ENCODE data around the gene SLC22A23.

SLC22A23 gene

DNA sequence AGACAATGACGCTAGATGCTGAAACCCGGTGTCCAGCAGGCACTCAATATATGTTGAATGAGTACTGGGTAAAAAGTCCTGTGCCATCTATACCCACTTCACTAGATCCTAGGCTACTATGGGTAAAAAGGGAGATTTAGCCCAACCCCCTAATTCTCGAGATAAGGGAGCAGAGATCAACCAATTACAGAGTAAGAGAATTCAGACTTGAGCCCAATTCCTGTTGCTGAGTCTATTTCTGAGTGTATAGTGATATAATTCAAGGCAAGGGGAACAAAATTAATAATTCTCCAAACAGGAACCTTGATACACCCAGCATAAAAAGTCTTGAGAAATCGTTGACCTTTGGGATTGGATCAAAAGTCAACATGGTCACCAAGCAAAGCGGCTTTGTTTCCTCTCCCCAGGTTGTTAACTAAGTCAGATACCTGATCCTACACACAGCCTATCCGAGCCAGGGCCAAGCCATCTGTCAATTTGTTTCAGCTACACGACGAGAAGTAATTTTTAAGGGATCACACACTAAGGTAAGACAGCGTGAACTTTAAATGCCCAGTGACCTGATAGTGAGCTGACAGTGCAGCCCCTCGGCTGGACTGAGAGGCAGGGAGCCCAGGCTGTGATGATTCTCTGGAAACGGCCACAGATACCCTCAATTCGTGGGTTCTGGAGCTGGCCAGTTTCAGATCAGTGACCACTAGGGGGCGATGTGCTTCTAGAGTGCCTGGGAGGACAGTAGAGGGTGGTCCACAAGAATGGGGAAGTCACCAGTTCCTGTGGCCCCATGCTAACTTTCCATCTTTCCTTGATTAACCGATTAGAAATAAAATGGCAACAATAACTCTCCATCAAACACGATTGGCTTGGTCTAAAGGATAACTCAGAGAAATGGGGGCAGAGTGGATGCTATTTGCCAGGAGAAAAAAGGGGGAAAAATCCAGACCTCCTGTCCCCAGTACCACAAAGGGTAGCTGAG, 46.2 kb downstream of the SLC22A23 start:
- no peak overlapping the region for H3K27ac ChIP-seq
- TF ChIP-seq, protein P1, sequence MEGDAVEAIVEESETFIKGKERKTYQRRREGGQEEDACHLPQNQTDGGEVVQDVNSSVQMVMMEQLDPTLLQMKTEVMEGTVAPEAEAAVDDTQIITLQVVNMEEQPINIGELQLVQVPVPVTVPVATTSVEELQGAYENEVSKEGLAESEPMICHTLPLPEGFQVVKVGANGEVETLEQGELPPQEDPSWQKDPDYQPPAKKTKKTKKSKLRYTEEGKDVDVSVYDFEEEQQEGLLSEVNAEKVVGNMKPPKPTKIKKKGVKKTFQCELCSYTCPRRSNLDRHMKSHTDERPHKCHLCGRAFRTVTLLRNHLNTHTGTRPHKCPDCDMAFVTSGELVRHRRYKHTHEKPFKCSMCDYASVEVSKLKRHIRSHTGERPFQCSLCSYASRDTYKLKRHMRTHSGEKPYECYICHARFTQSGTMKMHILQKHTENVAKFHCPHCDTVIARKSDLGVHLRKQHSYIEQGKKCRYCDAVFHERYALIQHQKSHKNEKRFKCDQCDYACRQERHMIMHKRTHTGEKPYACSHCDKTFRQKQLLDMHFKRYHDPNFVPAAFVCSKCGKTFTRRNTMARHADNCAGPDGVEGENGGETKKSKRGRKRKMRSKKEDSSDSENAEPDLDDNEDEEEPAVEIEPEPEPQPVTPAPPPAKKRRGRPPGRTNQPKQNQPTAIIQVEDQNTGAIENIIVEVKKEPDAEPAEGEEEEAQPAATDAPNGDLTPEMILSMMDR (conservative IDR thresholded peaks at IDR 0.05): peak; percentile 44; the same call in 1 of the 2 replicates

DNA sequence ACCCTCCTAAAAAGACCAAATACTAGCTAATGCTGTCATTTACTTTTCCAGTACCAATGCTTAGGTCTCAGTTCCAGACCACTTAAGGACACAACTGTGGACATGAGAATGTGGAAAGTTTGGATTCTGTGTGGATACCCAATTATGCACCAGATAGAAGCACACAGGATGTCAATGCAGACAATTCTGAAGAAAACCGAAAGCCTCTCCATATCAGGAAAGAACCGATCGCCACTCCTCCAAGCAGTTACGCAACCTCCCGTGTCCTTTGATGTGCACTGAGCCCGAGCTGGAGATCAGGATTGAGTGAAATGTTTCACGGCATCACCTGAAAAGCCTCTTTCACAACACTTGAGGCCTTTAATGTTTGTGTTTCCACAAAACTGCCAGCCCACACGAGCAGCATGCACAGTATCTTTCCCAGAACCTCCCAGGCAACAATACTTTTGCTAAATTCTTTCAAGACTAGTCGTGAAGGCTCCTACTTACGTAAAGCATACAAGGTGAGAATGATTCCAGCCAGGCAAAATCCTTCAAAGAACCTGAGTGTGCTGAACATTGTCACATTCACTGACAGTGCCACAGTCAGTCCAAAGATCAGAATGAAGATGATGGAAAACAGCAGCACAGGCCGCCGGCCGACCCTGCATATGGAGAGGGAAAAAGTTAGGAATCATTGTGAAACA, 47.0 kb downstream of the SLC22A23 start:
- TF ChIP-seq, protein P1 (conservative IDR thresholded peaks at IDR 0.05): no peak
- H3K27ac ChIP-seq: no peak overlapping the region

DNA sequence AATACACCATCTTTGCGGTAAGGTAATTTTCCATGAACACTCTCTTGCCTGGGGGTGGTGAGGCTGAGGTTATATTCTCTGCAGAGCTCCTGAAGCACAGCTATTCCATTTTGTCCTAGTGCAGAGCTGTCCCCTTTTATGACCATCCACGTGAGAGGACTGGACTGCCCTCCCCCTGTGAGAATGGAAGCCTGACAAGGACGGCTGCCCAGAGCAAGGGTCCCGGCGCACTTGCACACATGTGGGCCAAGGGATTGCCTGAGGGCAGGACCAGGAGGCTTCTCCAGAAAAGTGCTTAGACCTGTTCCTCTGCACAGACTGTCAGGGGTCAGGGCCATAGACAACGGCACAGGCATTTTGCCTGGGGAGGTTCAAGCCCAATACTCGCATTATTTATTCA, 48.2 kb downstream of the SLC22A23 start:
- peak overlapping the region; percentile 98; the same call in 1 of the 2 replicates for H3K27ac ChIP-seq
- TF ChIP-seq, protein P1 (conservative IDR thresholded peaks at IDR 0.05): no peak

DNA sequence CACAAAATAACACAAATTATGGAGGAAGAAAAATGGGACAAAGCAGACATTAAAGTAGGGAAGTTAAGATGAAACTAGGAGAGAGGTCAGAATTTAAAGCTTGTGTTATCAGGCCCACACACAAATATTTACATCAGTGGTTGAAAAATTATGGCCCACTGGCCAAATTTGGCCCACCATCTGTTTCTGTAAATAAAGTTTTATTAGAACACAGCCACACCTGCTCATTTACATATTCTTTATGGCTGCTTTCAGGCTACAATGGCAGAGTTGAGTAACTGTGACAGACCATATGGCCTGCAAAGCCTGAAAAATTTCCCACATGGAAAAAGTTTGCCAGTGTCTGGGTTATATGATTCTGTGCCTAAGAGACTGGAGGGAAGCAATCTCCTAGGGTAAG, 49.0 kb downstream of the SLC22A23 start:
- H3K27ac ChIP-seq: peak overlapping the region; percentile 98; the same call in 1 of the 2 replicates
- TF ChIP-seq, protein P1 (conservative IDR thresholded peaks at IDR 0.05): no peak

DNA sequence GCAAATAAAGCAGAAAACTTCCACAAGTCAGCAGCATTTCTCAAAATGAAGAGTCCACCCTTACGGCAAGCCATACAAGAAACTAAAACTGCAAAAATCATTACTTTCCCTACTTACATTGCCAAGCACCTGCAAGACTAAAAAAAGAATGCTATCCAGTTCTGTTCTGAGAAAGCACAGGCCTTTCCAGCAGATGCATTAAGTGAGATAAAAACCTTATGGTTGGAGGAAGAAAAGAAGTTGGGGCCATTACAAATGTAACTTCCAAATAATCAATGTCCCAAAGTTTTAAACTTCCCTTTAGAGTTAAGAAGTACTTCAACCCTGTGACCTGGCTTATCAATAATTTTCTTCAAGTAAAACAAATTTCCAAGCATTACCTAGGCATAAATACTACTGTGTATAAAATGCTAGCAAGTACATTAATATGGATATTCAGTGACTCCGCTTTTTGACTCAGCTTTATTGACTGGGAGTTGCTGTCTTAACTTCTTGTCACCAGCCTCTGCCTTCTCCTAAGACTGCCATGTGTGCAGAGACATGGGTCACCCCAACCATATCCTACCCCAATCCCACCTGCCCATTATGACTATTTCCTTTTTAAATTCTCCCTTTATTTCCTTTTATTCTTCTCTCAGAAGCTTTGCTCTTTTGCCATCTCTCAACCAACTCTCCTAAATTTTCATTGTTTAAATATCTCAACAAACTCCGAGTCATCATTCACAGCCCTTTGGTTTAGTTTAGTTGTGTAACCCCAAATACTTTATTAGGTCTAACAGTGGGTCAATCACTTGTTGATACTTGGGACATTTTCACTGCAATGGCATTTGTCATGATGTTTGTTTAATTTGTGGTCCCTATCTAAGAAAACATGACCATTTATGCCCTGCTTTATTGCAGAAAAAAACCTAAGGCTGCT, 49.7 kb downstream of the SLC22A23 start:
- TF ChIP-seq, protein P1 (conservative IDR thresholded peaks at IDR 0.05): no peak
- peak overlapping the region; percentile 98 for H3K27ac ChIP-seq

DNA sequence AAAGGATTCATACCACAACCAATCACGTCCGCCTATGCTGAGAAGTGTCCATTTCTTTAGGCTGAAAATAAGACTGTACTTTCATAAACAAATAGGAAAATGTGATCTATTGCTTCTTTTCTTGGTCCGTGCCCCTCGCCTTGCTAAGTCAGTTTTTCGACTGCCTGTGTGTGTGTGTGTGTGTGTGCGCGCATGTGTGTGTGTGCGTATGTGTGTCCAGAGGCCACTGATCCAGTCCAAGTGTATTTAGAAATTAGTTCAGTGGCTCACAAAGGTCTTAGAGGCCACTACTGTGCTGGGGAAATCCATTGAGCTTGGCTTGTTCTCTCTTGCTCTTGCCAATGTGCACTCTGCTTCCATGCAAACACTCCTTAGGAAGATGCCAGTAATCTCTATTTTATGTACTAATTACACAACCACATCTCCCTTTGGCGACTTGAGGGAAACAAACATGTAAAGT, 50.5 kb downstream of the SLC22A23 start:
- H3K27ac ChIP-seq: peak overlapping the region; percentile 98
- TF ChIP-seq, protein P1 (conservative IDR thresholded peaks at IDR 0.05): no peak
